IMR-90 (cell line): ENCODE data around the gene VAV3. TPM values are rescaled to one million over a fixed set of nuclear protein-coding genes. Genes with fewer than 3 reads are reported as not detected.

Source experiments
- ATAC-seq: fragments of 200-7000 bp; cut with Tn5 transposase; 2 replicates; pipeline ENCODE4 v1.9.1; 2020; ENCODE audit warnings: low read depth, mild to moderate bottlenecking, moderate library complexity
- BruUV-seq: library from RNA; stranded (reverse); fragments of 400-500 nt; replicated peaks from 2 replicates; lab custom pipeline; 2021; lab: Mats Ljungman, UMichigan
- CTCF ChIA-PET: fragments of 300-600 bp; formaldehyde crosslinking; extraction: SDS; loops from one replicate; lab custom pipeline; 2021; ENCODE audit warnings: antibody characterized with exemption; lab: Yijun Ruan, JAX
- POLR2A ChIA-PET: fragments of 300-600 bp; sonication (Branson Sonifier 250); formaldehyde crosslinking; loops from one replicate; lab custom pipeline; 2022; ENCODE audit warnings: antibody characterized with exemption; ENCODE audit not compliant: unreplicated experiment; lab: Charles Lee
- DNase-seq: peaks from one replicate; pipeline ENCODE4 v3.0.0; 2013
- H2AFZ ChIP-seq: replicated peaks from 2 replicates; pipeline ENCODE3; 2013; ENCODE audit warnings: low read length, mild to moderate bottlenecking; ENCODE audit not compliant: poor library complexity
- H2AK5ac ChIP-seq: 2 replicates; pipeline ENCODE4 v1.6.1; 2013; ENCODE audit warnings: low read depth, low read length, inconsistent platforms
- H2AK9ac ChIP-seq: replicated peaks from 2 replicates; pipeline ENCODE3; 2013; ENCODE audit warnings: mild to moderate bottlenecking, low read depth, low read length, moderate library complexity; ENCODE audit not compliant: poor library complexity
- H2BK120ac ChIP-seq: 2 replicates; pipeline ENCODE4 v1.6.1; 2013; ENCODE audit warnings: low read depth, low read length, inconsistent platforms
- H2BK15ac ChIP-seq: 3 replicates; pipeline ENCODE4 v1.6.1; 2013; ENCODE audit warnings: low read depth, low read length, inconsistent platforms
- H2BK20ac ChIP-seq: 2 replicates; pipeline ENCODE4 v1.6.1; 2013; ENCODE audit warnings: low read depth, mild to moderate bottlenecking, inconsistent platforms, low read length, moderate library complexity
- H2BK5ac ChIP-seq: 2 replicates; pipeline ENCODE4 v1.6.1; 2013; ENCODE audit warnings: mild to moderate bottlenecking, low read depth, low read length, inconsistent platforms; ENCODE audit not compliant: poor library complexity, severe bottlenecking
- H3K14ac ChIP-seq: replicated peaks from 2 replicates; pipeline ENCODE4 v1.6.1; 2013; ENCODE audit warnings: low read depth, low read length, inconsistent platforms
- H3K18ac ChIP-seq: 2 replicates; pipeline ENCODE4 v1.6.1; 2013; ENCODE audit warnings: low read depth, low read length, control low read depth
- H3K23ac ChIP-seq: 2 replicates; pipeline ENCODE4 v1.6.1; 2013; ENCODE audit warnings: low read depth, low read length, inconsistent platforms
- H3K27ac ChIP-seq: 2 replicates; pipeline ENCODE4 v1.5.1; 2013; ENCODE audit warnings: mild to moderate bottlenecking, control low read depth, low read length; ENCODE audit not compliant: insufficient read depth
- H3K27me3 ChIP-seq: 2 replicates; pipeline ENCODE4 v1.6.1; 2013; ENCODE audit warnings: low read length; ENCODE audit not compliant: control insufficient read depth, insufficient read depth
- H3K36me3 ChIP-seq: 2 replicates; pipeline ENCODE4 v1.6.1; 2013; ENCODE audit warnings: low read length, mixed read lengths; ENCODE audit not compliant: control insufficient read depth, insufficient read depth
- H3K4ac ChIP-seq: 2 replicates; pipeline ENCODE4 v1.6.1; 2013; ENCODE audit warnings: low read depth, low read length, inconsistent platforms
- H3K4me1 ChIP-seq: 2 replicates; pipeline ENCODE4 v1.6.1; 2013; ENCODE audit warnings: low read length, mixed read lengths; ENCODE audit not compliant: control insufficient read depth, insufficient read depth
- H3K4me2 ChIP-seq: 2 replicates; pipeline ENCODE4 v1.6.1; 2013; ENCODE audit warnings: low read depth, mild to moderate bottlenecking, control low read depth, low read length, moderate library complexity
- H3K4me3 ChIP-seq: 2 replicates; pipeline ENCODE4 v1.5.1; 2013; ENCODE audit warnings: low read depth, mild to moderate bottlenecking, control low read depth, low read length, moderate library complexity; ENCODE audit not compliant: insufficient read depth
- H3K56ac ChIP-seq: 2 replicates; pipeline ENCODE4 v1.6.1; 2013; ENCODE audit warnings: low read length, inconsistent platforms; ENCODE audit not compliant: insufficient read depth; ENCODE audit errors: extremely low read depth
- H3K79me1 ChIP-seq, 2 experiments: 2 replicates each; pipeline ENCODE4 v1.6.1; 2013; ENCODE audit warnings: low read length in 2 of 2, inconsistent platforms in 1 of 2, low read depth in 1 of 2
- H3K9ac ChIP-seq: 2 replicates; pipeline ENCODE4 v1.6.1; 2013; ENCODE audit warnings: low read depth, low read length, control low read depth
- H3K9me1 ChIP-seq: 2 replicates; pipeline ENCODE4 v1.6.1; 2013; ENCODE audit warnings: low read length, inconsistent platforms; ENCODE audit not compliant: insufficient read depth
- H3K9me3 ChIP-seq: 2 replicates; pipeline ENCODE4 v1.6.1; 2013; ENCODE audit warnings: low read length; ENCODE audit not compliant: control insufficient read depth, insufficient read depth
- H4K20me1 ChIP-seq: 2 replicates; pipeline ENCODE4 v1.6.1; 2013; ENCODE audit warnings: low read length, inconsistent platforms; ENCODE audit not compliant: insufficient read depth
- H4K5ac ChIP-seq: 2 replicates; pipeline ENCODE4 v1.6.1; 2013; ENCODE audit warnings: mild to moderate bottlenecking, low read depth, low read length, control low read depth
- H4K8ac ChIP-seq, 2 experiments: 2 replicates each; pipeline ENCODE4 v1.6.1; 2013; ENCODE audit warnings: low read depth in 2 of 2, low read length in 2 of 2, control low read depth in 1 of 2, inconsistent platforms in 1 of 2
- H4K91ac ChIP-seq: 2 replicates; pipeline ENCODE4 v1.6.1; 2013; ENCODE audit warnings: low read depth, low read length, inconsistent platforms; ENCODE audit not compliant: insufficient read depth
- BHLHE40 ChIP-seq: fragments of 150-350 bp; IDR thresholded peaks from 2 replicates; pipeline ENCODE4 v1.6.1; 2016; ENCODE audit warnings: mild to moderate bottlenecking, low read depth, low read length
- CHD1 ChIP-seq: IDR thresholded peaks from 2 replicates; pipeline ENCODE4 v1.6.1; 2012; ENCODE audit warnings: low read depth, low read length, improper control_type of control experiment
- MAFK ChIP-seq: IDR thresholded peaks from 2 replicates; pipeline ENCODE4 v1.6.1; 2012; ENCODE audit warnings: low read depth, low read length, improper control_type of control experiment
- MAZ ChIP-seq: IDR thresholded peaks from 2 replicates; pipeline ENCODE4 v1.6.1; 2012; ENCODE audit warnings: low read depth, mild to moderate bottlenecking, low read length, improper control_type of control experiment, moderate library complexity, borderline replicate concordance
- MXI1 ChIP-seq: IDR thresholded peaks from 2 replicates; pipeline ENCODE4 v1.6.1; 2012; ENCODE audit warnings: low read depth, mild to moderate bottlenecking, low read length, moderate library complexity, borderline replicate concordance
- NFE2L2 ChIP-seq: fragments of 150-350 bp; IDR thresholded peaks from 2 replicates; pipeline ENCODE4 v1.6.1; 2016; ENCODE audit warnings: low read depth, mild to moderate bottlenecking, low read length
- POLR2A ChIP-seq: IDR thresholded peaks from 2 replicates; pipeline ENCODE4 v1.6.1; 2012; ENCODE audit warnings: mild to moderate bottlenecking, low read depth, low read length
- RAD21 ChIP-seq: IDR thresholded peaks from 2 replicates; pipeline ENCODE4 v1.6.1; 2012; ENCODE audit warnings: low read length, improper control_type of control experiment
- SMC3 ChIP-seq: fragments of 150-350 bp; IDR thresholded peaks from 2 replicates; pipeline ENCODE4 v1.6.1; 2016; ENCODE audit warnings: low read depth, mild to moderate bottlenecking, antibody characterized with exemption, low read length, moderate library complexity
- WGBS, 2 experiments: methylation state at CpG; one replicate each; pipeline versions ENCODE4 v1.1.5 to v1.1.7; 2013; ENCODE audit warnings: missing lambda C conversion rate in 2 of 2; ENCODE audit not compliant: insufficient read length in 1 of 2; ENCODE audit errors: extremely low coverage in 2 of 2; 5-methylcytosine and 5-hydroxymethylcytosine counted together
- dilution Hi-C: fragments of 300-500 bp; cut with HindIII; formaldehyde crosslinking; loops from one replicate; pipeline ENCODE4 v1.14.3; 2018; ENCODE audit warnings: low sequenced_read_pairs; ENCODE audit not compliant: unreplicated experiment
- in situ Hi-C: fragments of 300-500 bp; cut with MboI; formaldehyde crosslinking; loops from 3 replicates; pipeline ENCODE4 v1.14.3; 2019; ENCODE audit warnings: low sequenced_read_pairs, inconsistent platforms, mixed read lengths
- intact Hi-C: fragments of 100-400 bp; cut with micrococcal nuclease; formaldehyde crosslinking; loops from 2 replicates; pipeline ENCODE4 v1.10.0; 2022
- polyA plus RNA-seq, 3 experiments: library from polyadenylated mRNA; depleted of rRNA; stranded (reverse); fragments of >200 nt; gene quantifications; 2 replicates each; pipeline ENCODE4 v1.2.3, GENCODE V29; 2012; ENCODE audit warnings: low replicate concordance in 1 of 3
- total RNA-seq: library from RNA; depleted of rRNA; stranded (reverse); fragments of >200 nt; gene quantifications from 2 replicates; pipeline ENCODE4 v1.2.3, GENCODE V29; 2012
- TF ChIP-seq, protein P1 (sequence below): conservative IDR thresholded peaks from 2 replicates; pipeline ENCODE4 v1.5.1; 2012; ENCODE audit warnings: mild to moderate bottlenecking, low read depth, low read length, improper control_type of control experiment
- TF ChIP-seq, protein P2 (sequence below): fragments of 150-350 bp; IDR thresholded peaks from 2 replicates; pipeline ENCODE4 v1.6.1; 2016; ENCODE audit warnings: low read depth, mild to moderate bottlenecking, low read length, moderate library complexity, borderline replicate concordance

The VAV3 gene
- total and polyA plus RNA-seq, 2 of the 4 experiments (the other 2 are of a cell fraction) = 0.12 to 0.18 TPM

DNA sequence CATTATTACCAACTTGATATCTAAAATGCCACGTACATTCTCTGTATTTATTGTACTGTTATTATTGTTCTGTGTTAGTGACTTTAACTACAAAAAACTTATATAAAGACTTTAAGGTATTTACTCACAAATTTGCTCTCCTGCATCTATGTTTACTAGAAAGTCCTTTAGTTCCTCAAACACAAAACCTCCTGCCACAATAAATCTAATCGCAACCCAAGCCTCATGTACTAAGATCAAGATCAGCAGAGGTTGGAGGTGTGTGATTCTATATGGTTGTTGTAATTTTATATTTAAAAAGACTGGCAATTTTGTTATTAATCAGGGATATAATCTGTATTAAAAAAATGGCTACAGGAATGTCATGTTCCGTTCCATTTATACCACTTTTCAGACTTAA is 68.6 kb downstream of the VAV3 start:
- no peaks in the 10 kb centered on the region for H3K9me1 ChIP-seq
- no peak overlapping the region for H2AK9ac ChIP-seq
- CTCF ChIA-PET = no interaction called here
- H3K9me3 ChIP-seq = no peaks in the 10 kb centered on the region
- no peak overlapping the region for H2AFZ ChIP-seq
- no peaks in the 10 kb centered on the region for H4K20me1 ChIP-seq
- H3K23ac ChIP-seq = no peak overlapping the region
- no peak overlapping the region for H2BK5ac ChIP-seq
- H3K27ac ChIP-seq = no peak overlapping the region
- no peaks in the 10 kb centered on the region for H3K79me1 ChIP-seq
- POLR2A ChIA-PET = no interaction called here
- H3K4me1 ChIP-seq = no peaks in the 10 kb centered on the region
- no peak overlapping the region for H3K18ac ChIP-seq
- TF ChIP-seq BHLHE40 (no peak), SMC3 (no peak), NFE2L2 (no peak), CHD1 (no peak), MXI1 (no peak), RAD21 (no peak), MAZ (no peak), MAFK (no peak), POLR2A (no peak)
- TF ChIP-seq, protein P1, sequence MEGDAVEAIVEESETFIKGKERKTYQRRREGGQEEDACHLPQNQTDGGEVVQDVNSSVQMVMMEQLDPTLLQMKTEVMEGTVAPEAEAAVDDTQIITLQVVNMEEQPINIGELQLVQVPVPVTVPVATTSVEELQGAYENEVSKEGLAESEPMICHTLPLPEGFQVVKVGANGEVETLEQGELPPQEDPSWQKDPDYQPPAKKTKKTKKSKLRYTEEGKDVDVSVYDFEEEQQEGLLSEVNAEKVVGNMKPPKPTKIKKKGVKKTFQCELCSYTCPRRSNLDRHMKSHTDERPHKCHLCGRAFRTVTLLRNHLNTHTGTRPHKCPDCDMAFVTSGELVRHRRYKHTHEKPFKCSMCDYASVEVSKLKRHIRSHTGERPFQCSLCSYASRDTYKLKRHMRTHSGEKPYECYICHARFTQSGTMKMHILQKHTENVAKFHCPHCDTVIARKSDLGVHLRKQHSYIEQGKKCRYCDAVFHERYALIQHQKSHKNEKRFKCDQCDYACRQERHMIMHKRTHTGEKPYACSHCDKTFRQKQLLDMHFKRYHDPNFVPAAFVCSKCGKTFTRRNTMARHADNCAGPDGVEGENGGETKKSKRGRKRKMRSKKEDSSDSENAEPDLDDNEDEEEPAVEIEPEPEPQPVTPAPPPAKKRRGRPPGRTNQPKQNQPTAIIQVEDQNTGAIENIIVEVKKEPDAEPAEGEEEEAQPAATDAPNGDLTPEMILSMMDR = no peak
- TF ChIP-seq, protein P2, sequence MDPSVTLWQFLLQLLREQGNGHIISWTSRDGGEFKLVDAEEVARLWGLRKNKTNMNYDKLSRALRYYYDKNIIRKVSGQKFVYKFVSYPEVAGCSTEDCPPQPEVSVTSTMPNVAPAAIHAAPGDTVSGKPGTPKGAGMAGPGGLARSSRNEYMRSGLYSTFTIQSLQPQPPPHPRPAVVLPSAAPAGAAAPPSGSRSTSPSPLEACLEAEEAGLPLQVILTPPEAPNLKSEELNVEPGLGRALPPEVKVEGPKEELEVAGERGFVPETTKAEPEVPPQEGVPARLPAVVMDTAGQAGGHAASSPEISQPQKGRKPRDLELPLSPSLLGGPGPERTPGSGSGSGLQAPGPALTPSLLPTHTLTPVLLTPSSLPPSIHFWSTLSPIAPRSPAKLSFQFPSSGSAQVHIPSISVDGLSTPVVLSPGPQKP = no peak
- dilution Hi-C loops = no loop called here
- H2BK15ac ChIP-seq = no peak overlapping the region
- H4K8ac ChIP-seq = no peak overlapping the region
- no TSS peak for BruUV-seq
- no peak overlapping the region for H4K91ac ChIP-seq
- H3K4me3 ChIP-seq = no peak overlapping the region
- no CpG with 5 or more reads among the region's 3 CpGs for WGBS, 2 experiments
- H3K9ac ChIP-seq = no peak overlapping the region
- ATAC-seq (no peak), DNase-seq (no peak)
- H2BK120ac ChIP-seq = no peak overlapping the region
- no peaks in the 10 kb centered on the region for H3K27me3 ChIP-seq
- H4K5ac ChIP-seq = no peak overlapping the region
- no peak overlapping the region for H3K4me2 ChIP-seq
- no peak overlapping the region for H2AK5ac ChIP-seq
- H3K36me3 ChIP-seq = no peaks in the 10 kb centered on the region
- no peak overlapping the region for H3K14ac ChIP-seq
- no peak overlapping the region for H2BK20ac ChIP-seq
- intact Hi-C loops = no loop called here
- H3K4ac ChIP-seq = no peak overlapping the region
- H3K56ac ChIP-seq = no peak overlapping the region
- in situ Hi-C loops = no loop called here
